Transverse colon (tissue), 4 donors: Measurements from ENCODE around the gene IRF2. TPM values are rescaled to one million over a fixed set of nuclear protein-coding genes. Genes with fewer than 3 reads are reported as not detected.

ENCODE experiments used
- DNase-seq: peaks from one replicate; pipeline ENCODE4 v3.0.0-alpha.2; 2019
- H3K27ac ChIP-seq, 4 donors: fragments of 200-600 bp; sonication (generic); 2 replicates each; pipeline ENCODE4 v1.5.1; 2016 to 2018; ENCODE audit warnings: inconsistent platforms in 4 of 4
- H3K27me3 ChIP-seq: fragments of 200-600 bp; sonication (generic); 2 replicates; pipeline ENCODE4 v1.5.1; 2017; ENCODE audit warnings: inconsistent platforms
- H3K36me3 ChIP-seq, 4 donors: fragments of 200-600 bp; sonication (generic); 2 replicates each; pipeline ENCODE4 v1.5.1; 2017 to 2019; ENCODE audit warnings: inconsistent platforms in 4 of 4
- H3K4me1 ChIP-seq, 4 donors: fragments of 200-600 bp; sonication (generic); 2 replicates each; pipeline ENCODE4 v1.5.1; 2017 to 2020; ENCODE audit warnings: inconsistent platforms in 4 of 4
- H3K4me3 ChIP-seq, 4 donors: fragments of 200-600 bp; sonication (generic); 1 replicate in 1 of 4; 2 replicates in 3 of 4; pipeline versions ENCODE4 v1.5.1 to v1.6.1; 2017 to 2019; ENCODE audit warnings: inconsistent platforms in 4 of 4
- H3K9me3 ChIP-seq, 2 donors: fragments of 200-600 bp; sonication (generic); 2 replicates each; pipeline ENCODE4 v1.5.1; 2017 to 2019; ENCODE audit warnings: inconsistent platforms in 2 of 2
- CTCF ChIP-seq, 5 experiments: fragments of 200-600 bp in 3 of 5; fragments of 450-650 bp in 2 of 5; sonication (generic) in 3 of 5; IDR thresholded peaks; 1 replicate in 2 of 5; 2 replicates in 3 of 5; pipeline ENCODE4 v1.5.1; 2016 to 2017; ENCODE audit warnings: antibody characterized with exemption in 5 of 5, inconsistent platforms in 3 of 5, mild to moderate bottlenecking in 2 of 5, moderate library complexity in 1 of 5
- EP300 ChIP-seq: sonication (generic); formaldehyde crosslinking; IDR thresholded peaks from one replicate; pipeline ENCODE4 v1.6.1; 2017; ENCODE audit warnings: antibody characterized with exemption, low read depth
- POLR2A ChIP-seq: fragments of 450-650 bp; IDR thresholded peaks from one replicate; pipeline ENCODE4 v1.6.1; 2016; ENCODE audit warnings: antibody characterized with exemption, mild to moderate bottlenecking, moderate library complexity
- POLR2AphosphoS5 ChIP-seq, 3 donors: sonication (generic); formaldehyde crosslinking; IDR thresholded peaks; one replicate each; pipeline ENCODE4 v1.6.1; 2016; ENCODE audit warnings: antibody characterized with exemption in 3 of 3
- WGBS, 2 donors: methylation state at CpG; one replicate each; pipeline ENCODE4 v1.1.5; 2018; ENCODE audit warnings: low coverage in 1 of 2; 5-methylcytosine and 5-hydroxymethylcytosine counted together
- in situ Hi-C, 4 donors: fragments of 200-750 bp; cut with MboI; loops; one replicate each; pipeline versions ENCODE4 v1.15.0 to v1.15.1; 2017; ENCODE audit warnings: low sequenced_read_pairs in 3 of 4, low pct_ligation_motif_present in 1 of 4, low pct_unique_long_range_greater_than_20kb in 1 of 4
- intact Hi-C: fragments of 100-400 bp; cut with DNase I; formaldehyde crosslinking; loops from one replicate; pipeline ENCODE4 v1.15.1; 2023; ENCODE audit warnings: low total_unique reads
- total RNA-seq, 4 donors: library from RNA; depleted of rRNA; stranded (reverse); fragments of >200 nt; gene quantifications; one replicate each; pipeline ENCODE4 v1.1.0, GENCODE V29; 2016

IRF2 gene
- total RNA-seq, 4 donors from 2014 or later: 15.3 to 85.3 (median 42.5) TPM

- 67 to 73% methylated on average over 10 to 13 of the region's 13 CpGs for WGBS, 2 donors
- in situ Hi-C loops (loop anchor here in 3 of 4 donors (25.0 kb wide), 1 partner anchor 124 kb away; no protein-coding TSS in a partner anchor), intact Hi-C loops (no loop called here)
- Histone ChIP-seq H3K4me3 (no peak overlapping the region), H3K9me3 (no peaks in the 10 kb centered on the region), H3K36me3 (peaks cover 0 to 15% (median 6%) of the 10 kb centered on the region in 4 donors), H3K4me1 (peaks cover 5 to 41% (median 20%) of the 10 kb centered on the region in 4 donors), H3K27me3 (no peaks in the 10 kb centered on the region), H3K27ac (peak overlapping the region; percentile 43 to 69 (median 64))
- DNase-seq: no peak
- TF ChIP-seq POLR2AphosphoS5 (IDR thresholded peaks at IDR 0.05): peak in 1 of 3 donors; percentile 35
- TF ChIP-seq POLR2A: no peak
- no peak for TF ChIP-seq EP300
Measured at GRCh38 chr4:184413261-184414046, 60.9 kb downstream of the IRF2 start.

- in situ Hi-C loops (loop anchor here in 3 of 4 donors (25.0 kb wide), 1 partner anchor 127 kb away; no protein-coding TSS in a partner anchor), intact Hi-C loops (no loop called here)
- peaks cover 0 to 12% (median 5%) of the 10 kb centered on the region in 4 donors for H3K36me3 ChIP-seq
- 90 to 96% methylated on average over 5 to 6 of the region's 6 CpGs for WGBS, 2 donors
- peak overlapping the region in 1 of 4 donors; percentile 37 for H3K27ac ChIP-seq
- H3K9me3 ChIP-seq: no peaks in the 10 kb centered on the region
- no peak for TF ChIP-seq POLR2AphosphoS5 (IDR thresholded peaks at IDR 0.05)
- TF ChIP-seq POLR2A: no peak
- no peak for TF ChIP-seq CTCF (IDR thresholded peaks at IDR 0.05)
- TF ChIP-seq EP300: no peak
- H3K4me1 ChIP-seq: peaks cover 10 to 49% (median 25%) of the 10 kb centered on the region in 4 donors
- no peak overlapping the region for H3K4me3 ChIP-seq
- no peak for DNase-seq
- no peaks in the 10 kb centered on the region for H3K27me3 ChIP-seq
Measured at GRCh38 chr4:184410748-184411147, 63.6 kb downstream of the IRF2 start.

- no peak for TF ChIP-seq CTCF (IDR thresholded peaks at IDR 0.05)
- TF ChIP-seq POLR2A: no peak
- TF ChIP-seq EP300: no peak
- no peak for TF ChIP-seq POLR2AphosphoS5 (IDR thresholded peaks at IDR 0.05)
- in situ Hi-C loops (loop anchor here in 3 of 4 donors (25.0 kb wide), 1 partner anchor 127 kb away; no protein-coding TSS in a partner anchor), intact Hi-C loops (no loop called here)
- Histone ChIP-seq H3K9me3 (no peaks in the 10 kb centered on the region), H3K4me3 (no peak overlapping the region), H3K27me3 (no peaks in the 10 kb centered on the region), H3K27ac (peak overlapping the region in 3 of 4 donors; percentile 4 to 59 (median 37)), H3K4me1 (peaks cover 10 to 50% (median 25%) of the 10 kb centered on the region in 4 donors), H3K36me3 (peaks cover 0 to 10% (median 3%) of the 10 kb centered on the region in 4 donors)
- 85 to 91% methylated on average over 10 to 12 of the region's 12 CpGs for WGBS, 2 donors
- peak; percentile 42 for DNase-seq
Measured at GRCh38 chr4:184409911-184410692, 64.2 kb downstream of the IRF2 start.

- peaks cover 10 to 50% (median 25%) of the 10 kb centered on the region in 4 donors for H3K4me1 ChIP-seq
- in situ Hi-C loops (loop anchor here in 3 of 4 donors (25.0 kb wide), 1 partner anchor 128 kb away; no protein-coding TSS in a partner anchor), intact Hi-C loops (no loop called here)
- no peak for DNase-seq
- H3K4me3 ChIP-seq: no peak overlapping the region
- H3K27me3 ChIP-seq: no peaks in the 10 kb centered on the region
- H3K36me3 ChIP-seq: peaks cover 0 to 8% (median 3%) of the 10 kb centered on the region in 4 donors
- no peaks in the 10 kb centered on the region for H3K9me3 ChIP-seq
- WGBS, 2 donors: 83 to 88% methylated on average over 7 to 9 of the region's 9 CpGs
- peak overlapping the region in 3 of 4 donors; percentile 4 to 59 (median 10) for H3K27ac ChIP-seq
- TF ChIP-seq CTCF (IDR thresholded peaks at IDR 0.05): no peak
- no peak for TF ChIP-seq POLR2A
- TF ChIP-seq POLR2AphosphoS5 (IDR thresholded peaks at IDR 0.05): no peak
- no peak for TF ChIP-seq EP300
Measured at GRCh38 chr4:184409502-184409901, 64.8 kb downstream of the IRF2 start.
